Thyroid gland (tissue), 4 donors: Measurements from ENCODE around the gene THSD7A.

Experiments
- CTCF ChIP-seq, 6 experiments: fragments of 200-600 bp in 3 of 6; fragments of 450-650 bp in 3 of 6; sonication (generic) in 3 of 6; IDR thresholded peaks; one replicate each; pipeline ENCODE4 v1.5.1; 2016 to 2019; ENCODE audit warnings: antibody characterized with exemption in 6 of 6, mild to moderate bottlenecking in 2 of 6, inconsistent platforms in 1 of 6, moderate library complexity in 1 of 6
- POLR2A ChIP-seq, 2 donors: fragments of 450-650 bp; IDR thresholded peaks; one replicate each; pipeline ENCODE4 v1.6.1; 2017; ENCODE audit warnings: antibody characterized with exemption in 2 of 2, mild to moderate bottlenecking in 2 of 2, moderate library complexity in 1 of 2

GRCh38 chr7:11420049-11420448 is 411.9 kb downstream of the THSD7A start:
- TF ChIP-seq POLR2A (IDR thresholded peaks at IDR 0.05), result no peak
- TF ChIP-seq CTCF (IDR thresholded peaks at IDR 0.05), result no peak
